Activated T-cell treated with anti-CD3 and anti-CD28 coated beads, Interleukin-2, amount 50 U/mL, for 1 hour (primary cell): ENCODE data around the gene NFIA.
"Not testable (repeated sequence)": the region's sequence is repeated elsewhere in the genome, so short reads cannot be mapped to it uniquely, and the experiment has no call there.

Experiments used
- DNase-seq: peaks from one replicate; pipeline ENCODE4 v3.0.0-alpha.2; 2020

Gene NFIA

DNA sequence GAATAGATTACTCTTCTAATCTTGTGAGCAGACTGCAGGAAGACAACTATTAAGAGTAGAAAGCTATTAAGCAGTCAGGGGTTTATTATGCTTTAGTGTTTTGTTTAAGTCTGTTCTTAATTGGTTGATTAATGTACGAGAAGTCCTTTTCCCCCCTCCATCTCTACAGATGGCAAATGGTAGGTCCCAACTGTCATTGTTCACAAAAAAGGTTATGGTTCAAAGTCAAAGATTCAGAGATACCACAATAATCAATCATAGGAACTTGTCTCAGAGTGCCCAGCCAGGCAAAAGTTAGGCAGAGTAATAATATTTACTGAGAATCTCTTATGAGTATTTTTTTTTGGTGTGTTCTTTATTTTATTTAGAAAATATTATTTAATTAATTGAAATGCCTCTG lies 26.8 kb downstream of the NFIA start:
- DNase-seq: no peak

DNA sequence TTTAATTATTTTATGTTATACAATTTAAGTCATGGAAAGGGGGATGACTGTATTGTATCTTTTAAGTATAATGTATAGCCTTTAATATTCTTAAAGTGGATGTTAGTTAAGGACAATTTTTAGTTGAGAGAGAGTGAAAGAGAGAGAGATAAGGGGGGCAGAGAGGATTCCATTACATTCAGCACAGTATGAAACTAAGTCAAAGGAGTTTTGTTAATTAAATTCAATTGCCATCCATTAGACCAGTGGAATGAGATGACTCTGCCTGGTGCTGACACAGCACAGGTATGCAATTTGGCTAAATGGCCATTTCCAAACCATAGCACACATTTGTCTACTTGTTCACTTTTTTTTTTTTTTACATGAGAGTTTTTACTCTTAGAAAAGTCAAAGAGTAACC lies 27.5 kb downstream of the NFIA start:
- DNase-seq: no peak

DNA sequence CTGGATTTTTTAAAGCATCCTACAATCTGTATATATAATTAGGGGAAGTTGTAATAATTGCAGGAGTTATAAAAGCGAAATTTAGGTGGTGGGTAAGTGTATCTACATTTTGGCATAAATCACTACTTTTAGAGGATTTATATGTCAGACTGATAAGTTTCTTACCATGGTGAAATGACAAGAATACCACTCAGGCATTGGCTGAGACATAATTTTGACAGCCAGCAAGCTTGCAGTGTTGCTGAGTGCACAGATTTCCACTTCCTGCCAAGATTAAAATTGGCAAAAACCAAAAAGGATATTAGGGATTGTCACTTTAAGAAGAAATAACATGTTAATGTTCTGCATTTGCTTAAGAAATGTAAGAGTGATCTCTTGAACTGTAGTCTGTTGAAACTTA lies 28.2 kb downstream of the NFIA start:
- no peak for DNase-seq

DNA sequence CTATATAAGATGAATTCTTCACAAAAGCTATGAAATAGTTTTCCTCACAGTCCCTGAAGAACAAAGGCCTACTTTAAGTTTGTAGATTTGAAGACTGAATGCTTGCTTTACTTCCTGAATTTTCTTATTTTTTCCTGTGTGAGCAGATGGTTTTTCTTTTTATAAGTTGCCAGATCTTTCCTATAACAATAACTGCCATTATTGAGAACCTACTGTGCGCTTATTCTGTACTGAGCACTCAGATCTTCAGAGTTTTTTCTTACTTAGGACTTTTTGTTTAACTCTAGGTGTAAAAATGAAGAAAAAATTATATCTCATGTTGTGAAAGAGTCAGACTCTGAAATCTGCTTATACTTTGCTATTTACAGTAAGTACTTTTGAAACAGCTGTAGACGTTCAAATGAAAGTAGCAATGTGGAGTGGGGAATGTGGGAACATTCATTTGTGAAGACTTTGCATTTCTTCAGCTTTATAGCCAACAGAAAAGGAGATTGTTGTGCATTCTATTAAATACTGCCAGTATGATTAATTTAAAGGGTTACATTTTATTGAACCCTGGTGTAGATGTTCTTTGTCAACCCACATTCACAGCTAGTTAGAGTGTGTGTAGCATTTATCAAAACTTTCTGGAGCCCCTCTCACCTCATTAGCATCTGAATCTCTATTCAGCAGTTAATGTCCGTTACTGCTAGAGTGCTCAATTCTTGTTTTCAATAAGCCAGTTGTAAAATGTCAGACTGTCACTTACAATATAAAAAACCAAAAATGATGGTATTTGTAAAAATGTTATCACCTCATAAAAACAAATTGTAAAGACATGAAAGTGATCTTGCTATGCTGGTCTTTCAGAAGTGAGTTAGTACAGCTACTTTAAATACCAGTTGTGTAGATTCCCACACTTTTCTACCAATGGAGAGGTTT lies 29.0 kb downstream of the NFIA start:
- no peak for DNase-seq

DNA sequence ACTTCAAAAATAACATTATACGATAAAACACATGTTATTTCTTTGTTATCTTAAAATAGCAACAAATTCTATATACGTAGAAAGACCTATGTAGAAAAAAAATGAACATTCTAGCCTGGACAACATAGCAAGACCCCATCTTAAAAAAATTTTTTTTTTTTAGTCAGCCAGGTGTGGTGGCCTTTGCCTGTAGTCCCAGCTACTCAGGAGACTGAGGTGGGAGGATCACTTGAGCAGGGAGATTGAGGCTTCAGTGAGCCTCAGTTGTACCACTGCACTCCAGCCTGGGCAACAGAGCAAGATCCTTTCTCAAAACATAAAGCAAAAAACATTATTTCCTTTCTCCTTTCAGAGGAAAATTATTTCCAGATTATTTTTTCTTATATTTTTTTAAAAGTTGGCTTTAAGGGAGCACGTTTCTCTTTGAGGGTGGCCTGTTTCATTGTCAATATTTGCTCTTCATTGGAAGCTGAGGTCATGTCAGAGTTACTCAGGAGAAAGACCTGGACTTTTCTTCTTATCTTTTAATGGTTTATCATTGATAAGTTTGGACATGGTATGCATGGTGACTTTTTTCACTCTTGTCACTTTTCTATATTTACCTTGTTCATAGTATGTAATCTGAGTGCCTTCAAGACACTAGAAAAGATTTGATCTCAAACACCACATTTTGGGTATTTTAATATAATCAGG lies 32.0 kb downstream of the NFIA start:
- no peak for DNase-seq

DNA sequence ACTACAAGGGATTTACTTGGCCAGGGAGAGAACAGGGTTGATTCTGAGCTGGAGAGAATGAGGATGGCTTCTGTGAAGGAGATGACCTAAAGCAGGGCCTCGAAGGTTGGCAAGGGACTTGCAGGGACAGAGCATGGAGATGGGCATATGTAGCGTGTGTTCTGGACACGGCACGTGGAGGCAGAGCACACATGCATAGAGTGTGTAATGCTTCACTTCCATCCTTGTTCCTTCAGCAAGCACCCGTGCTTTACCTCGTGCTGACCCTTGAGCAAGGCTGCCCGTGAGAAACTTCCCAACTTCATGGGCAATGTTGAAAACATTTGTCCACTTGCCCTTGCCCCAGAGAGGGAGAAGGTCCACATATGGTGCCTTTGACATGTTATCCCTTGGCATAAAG lies 33.1 kb downstream of the NFIA start:
- no peak for DNase-seq

DNA sequence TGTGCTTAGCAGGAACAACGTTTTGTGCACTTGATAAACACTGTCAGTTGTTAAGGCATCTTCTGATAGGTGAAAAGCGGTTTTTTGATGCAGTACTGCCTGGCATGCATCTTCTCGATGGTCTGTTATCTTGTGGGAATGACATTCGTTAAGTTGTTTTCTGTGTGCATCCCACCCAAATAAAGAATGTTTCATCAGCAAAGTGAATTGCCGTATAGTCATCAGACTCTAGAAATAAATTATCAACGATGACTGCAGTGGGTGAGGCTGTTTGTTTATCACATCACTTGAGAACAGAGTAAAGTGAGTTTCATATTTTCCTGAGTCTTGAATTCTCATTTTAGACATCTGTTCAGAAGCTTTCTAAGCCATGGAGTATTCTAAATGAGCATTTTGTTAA lies 34.1 kb downstream of the NFIA start:
- DNase-seq: no peak

DNA sequence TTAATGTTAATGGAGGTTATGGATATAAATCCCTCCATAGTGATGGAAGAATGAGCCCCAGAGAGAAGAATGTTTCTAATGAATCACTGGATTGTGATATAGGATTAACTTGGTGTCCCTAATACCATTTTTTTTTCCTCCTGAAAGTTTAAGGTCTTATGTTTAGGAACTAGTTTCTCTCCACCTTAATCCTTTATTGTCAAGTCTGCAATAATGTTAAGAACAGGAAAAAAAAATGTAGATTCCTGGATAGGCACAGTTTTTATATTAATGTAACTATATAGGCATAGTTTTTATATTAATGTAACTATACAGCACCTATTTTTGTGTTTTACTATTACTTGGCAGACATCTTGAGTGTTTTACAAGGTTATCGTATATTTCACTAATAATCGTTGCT lies 34.9 kb downstream of the NFIA start:
- no peak for DNase-seq

DNA sequence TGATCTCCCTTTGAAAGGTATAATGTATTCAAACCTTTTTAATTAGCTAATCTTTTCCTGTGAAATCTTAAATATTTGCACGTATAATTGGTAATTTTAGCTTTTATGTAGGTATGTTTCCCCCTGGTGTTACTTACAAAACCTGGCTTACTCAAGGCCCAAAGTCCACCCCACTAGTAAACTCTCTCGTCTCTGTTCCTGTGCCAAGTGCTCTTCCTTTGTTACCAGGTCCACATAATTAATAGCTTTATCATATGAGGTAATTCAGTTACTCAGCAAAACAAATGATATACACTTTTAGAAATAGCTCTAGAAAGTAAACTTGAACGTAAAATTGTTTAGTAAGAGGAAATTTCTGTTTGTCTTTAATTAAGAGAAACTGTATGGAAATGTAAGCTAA lies 36.7 kb downstream of the NFIA start:
- no peak for DNase-seq

DNA sequence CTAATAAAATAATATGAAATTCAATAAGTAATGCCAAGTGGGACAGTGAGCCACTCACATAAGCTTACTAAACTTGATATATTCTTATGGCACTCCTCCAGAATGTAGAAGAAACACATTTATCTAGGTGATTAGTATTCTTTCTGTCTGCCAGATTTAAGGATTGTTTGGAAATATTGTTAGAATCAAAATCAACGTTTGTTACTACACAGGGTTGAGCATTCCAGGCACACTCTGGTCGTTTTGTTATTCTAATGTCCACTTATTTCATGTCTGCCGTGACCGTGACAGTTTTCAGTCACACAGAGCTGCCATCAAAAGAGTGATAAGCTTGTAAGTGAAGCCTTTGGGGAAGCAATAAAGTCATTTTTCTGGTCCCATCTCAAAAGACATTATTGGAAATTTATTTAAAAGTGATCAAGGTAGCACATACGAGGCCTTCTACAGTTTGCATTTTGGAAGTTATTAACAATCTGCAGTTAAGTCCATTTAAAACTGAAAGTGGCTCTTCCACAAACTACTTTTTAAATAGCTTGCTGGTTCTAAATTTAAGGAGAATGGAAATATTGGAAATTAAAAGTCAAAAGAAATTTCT lies 38.0 kb downstream of the NFIA start:
- no peak for DNase-seq

DNA sequence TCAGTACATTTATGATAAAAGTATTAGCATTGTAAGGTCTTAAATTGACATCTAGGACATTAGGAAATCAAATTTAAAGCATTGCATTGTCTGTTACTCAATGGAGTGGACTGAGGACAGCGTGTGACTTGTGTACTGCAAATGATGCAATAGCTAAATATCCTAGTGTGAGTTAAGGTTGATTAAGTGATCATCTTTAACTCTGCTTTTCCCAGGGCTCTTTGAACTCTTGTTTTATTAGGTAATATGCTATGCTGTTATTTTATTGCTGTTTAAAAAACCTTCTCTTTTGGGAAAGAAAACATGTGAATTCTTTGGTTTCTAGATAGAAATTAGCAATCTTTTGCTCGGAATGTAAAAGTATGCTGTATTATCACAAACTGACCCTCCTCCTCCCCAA lies 38.6 kb downstream of the NFIA start:
- no peak for DNase-seq

DNA sequence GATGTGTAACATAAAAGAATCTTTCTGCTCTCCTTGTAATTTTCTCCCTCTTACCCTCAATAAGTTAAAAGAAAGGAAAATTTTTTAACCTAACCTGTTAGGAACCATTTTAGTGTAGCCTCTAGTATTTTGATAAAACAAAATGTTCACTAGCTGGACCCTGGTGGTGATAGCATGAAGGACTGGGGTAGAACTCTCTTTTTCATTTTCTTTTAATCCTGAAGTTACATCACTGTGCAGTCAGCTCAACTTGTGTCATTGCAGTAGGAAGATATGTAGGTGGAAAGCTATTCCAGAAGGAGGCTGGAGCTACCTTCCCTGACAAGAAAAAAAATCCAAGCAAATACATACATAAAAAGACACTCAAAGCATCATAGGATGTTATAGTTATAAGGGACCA lies 39.3 kb downstream of the NFIA start:
- no peak for DNase-seq

DNA sequence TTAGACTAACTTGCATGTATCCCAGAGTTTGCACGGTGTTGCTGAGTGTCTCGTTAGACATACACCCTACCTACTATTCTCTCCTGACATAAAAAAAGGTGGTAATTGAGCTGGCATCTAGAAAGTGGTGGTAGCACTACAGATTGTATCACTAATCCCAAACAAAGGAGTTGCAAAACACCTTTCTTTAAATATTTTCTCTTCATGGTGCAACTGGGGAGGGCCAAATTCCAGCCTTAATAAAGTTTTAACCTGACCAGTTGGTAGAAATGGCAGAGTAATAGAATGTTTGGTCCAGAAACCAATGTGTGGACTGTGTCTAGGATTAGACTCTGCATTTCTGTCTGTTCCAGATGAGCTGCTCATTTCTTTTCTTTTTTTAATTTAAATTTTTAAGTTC lies 40.0 kb downstream of the NFIA start:
- no peak for DNase-seq

DNA sequence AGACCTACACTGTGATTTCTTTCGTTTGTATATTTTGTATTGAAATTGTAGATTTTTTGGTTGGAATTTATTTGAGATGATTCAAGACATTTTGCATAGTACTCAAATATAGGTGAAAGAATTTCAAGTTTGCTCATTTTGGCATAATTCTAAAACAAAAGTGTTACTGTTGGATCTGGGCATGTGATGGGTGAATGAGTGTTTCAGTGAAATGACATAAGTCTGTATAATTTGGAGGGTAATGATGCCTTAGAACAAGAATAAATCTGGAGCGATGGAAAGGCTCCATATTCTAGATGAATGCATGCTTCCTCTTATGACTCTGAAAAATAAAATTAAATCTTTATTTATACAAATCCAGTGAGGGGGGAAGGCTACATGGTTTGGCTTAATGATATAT lies 41.0 kb downstream of the NFIA start:
- no peak for DNase-seq

DNA sequence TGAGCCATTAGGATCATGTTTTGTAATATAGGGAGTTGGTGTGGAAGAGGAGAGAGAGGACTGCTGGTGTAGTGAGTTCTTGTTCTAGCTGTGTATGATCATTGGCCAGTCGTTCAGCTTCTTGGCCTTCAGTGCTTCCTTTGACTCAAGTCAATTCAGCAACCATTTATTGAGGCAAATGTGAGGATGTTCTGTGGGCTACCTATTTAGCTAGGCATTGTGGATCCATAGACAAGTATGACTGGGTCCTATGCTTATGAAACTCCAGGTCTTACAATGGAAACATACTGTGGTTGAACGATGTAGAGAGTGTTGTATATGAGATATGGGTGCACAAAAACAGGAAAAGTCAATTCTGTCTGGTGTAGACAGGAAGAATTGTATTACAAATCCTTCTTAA lies 41.7 kb downstream of the NFIA start:
- no peak for DNase-seq

DNA sequence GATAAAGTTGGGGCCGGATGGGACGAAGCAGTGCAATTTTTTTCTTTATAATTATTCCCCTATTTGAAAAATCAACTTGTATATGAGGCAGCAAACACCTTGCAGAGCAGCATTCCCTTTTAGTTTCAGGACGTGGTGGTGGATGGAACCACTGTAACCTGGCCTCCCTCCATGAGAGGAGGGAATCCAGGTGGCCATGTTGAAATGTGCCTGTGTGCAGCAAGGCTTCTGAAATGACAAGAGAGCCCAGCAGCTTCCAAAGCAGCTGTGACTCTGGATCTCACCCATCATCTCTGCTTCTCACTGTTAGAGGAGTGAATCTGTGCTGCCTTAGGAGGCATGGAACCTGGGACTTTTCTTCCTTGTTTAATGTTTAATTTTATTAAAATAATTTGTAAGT lies 42.3 kb downstream of the NFIA start:
- no peak for DNase-seq

DNA sequence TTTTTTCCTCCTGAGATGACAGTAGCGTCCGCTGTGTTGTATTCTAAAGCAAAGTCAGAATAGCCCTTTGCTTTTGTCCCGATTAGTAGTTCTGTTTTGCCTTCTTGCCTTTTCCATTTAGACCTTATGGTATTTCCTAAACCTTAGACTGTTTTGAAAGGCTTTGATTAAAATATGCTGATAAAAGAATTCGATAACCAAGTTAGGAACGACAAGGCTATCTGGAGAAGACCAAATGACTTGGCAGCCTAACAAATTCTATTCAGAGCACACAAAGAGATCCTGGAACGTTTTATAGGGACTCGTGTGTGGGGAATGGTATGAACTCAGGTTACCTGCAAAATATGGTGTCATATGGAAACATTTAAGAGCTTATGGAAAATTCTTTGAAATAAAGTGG lies 42.9 kb downstream of the NFIA start:
- DNase-seq: no peak

DNA sequence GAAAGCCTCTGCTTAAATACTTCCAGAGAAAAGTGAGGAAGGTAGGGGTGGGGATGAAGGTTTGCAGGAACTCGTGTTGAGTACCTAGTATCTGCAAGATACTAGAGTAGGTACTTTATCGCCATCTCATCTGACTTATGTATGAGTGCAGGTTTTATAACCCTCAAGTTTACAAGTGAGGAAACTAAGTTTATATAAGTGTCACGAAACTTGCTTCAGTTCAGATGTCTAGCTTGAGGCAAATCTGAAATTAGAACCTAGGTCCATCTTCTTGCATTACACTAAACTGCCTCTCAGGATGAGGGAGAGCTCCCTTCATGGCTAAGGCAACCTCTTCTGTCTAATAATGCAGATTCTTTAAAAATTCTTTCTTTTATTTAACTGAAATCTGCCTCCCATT lies 43.5 kb downstream of the NFIA start:
- no peak for DNase-seq

DNA sequence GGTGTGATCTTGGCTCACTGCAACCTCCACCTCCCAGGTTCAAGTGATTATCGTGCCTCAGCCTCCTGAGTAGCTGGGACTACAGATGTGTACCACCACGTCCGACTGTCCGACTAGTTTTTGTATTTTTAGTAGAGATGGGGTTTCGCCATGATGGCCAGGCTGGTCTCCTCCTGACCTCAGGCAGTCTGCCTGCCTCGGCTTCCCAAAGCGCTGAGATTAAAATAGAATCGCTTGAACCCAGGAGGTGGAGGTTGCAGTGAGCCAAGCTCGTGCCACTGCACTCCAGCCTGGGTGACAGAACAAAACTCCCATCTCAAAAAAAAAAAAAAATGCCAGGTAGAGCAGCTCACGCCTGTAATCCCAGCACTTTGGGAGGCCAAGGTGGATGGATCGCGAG lies 44.5 kb downstream of the NFIA start:
- not testable (repeated sequence) for DNase-seq

DNA sequence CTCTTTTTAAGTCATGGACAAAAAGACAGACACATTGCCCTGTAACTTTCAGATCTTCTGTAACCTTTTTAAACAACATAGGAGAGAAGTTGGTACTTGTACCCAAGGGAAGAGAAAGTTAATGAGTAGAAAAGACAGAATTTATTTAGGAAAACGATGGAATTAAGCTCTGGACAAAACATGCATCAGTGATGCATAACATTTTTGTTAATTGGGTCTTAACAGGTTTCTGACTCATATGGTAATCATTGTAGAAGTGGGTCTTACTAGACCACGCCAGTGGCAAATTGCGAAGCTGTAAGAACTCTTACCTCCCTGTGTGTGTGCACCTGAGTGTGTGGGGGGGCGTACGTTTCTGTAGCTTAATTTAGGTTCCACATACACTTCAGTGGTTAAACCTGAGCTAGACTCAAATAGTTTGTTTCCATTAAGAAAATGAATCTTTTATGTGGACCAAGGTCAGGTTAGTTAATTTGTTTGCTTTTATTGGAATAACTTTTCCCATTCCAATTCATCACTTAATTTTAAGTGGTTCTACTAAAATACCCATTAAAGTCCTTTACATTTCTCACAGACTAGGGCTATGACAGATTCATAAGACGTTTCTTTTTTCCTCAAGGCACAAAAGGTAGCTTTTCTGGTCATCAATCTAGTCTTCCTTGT lies 48.1 kb downstream of the NFIA start:
- DNase-seq: no peak

DNA sequence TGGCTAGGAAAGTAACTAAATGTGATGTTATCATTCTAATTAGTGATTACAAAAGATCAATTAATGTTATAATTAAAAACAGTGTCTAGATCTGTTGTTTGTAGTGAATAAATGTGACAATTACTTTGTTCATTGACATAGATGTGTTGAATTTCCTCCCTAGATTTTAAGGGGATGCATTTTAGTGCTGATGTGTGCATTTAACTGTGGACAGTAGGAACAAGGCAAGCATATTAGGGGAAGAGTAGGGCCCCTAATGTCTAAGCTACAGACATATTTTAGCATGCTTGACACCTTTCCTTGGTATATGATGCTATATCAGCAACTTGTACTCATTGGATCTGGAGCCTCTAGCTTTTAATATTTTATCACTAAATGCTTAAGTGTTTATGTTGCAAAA lies 48.9 kb downstream of the NFIA start:
- DNase-seq: no peak

DNA sequence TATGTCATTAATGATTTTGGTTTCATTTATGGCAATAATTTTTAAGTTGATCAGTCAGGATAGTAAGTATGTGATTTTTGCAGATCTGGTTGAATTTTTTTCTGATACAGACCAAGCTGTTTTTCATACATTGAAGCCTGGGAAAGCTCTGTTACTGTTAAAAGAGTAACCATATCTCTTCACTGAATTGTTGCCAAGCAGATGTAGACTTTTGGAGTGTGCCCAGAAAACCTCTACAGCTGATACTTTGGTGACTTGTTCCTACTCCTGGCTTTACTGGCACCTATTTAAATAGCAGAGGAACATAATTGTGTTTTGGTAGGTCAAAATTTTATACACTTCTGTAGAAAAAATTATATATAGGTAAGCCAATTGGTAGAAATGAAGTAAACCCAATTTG lies 49.4 kb downstream of the NFIA start:
- DNase-seq: no peak

DNA sequence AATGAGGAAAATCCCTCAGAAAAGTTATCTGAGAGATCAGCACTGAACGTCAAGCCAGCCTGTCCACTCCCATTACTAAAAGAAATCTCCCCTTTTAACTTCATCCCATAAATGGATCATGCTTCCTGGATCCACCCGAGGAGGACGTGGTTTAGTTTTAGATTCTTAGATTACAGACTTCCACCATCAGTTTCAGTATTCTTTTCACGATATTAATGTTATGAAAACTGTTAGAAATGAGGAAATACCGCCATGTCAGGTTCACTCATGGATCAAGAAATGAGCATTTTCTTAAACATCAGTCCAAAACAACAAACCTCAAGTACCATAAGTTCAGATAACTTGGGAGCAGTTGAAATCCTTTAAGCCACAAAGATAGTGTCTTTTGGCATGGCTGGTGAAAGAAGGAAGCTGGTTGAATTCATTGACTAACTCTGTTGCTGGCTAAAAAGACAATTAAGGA lies 49.8 kb downstream of the NFIA start:
- no peak for DNase-seq
